ENCODE measurements around the gene FGF8.

DNA sequence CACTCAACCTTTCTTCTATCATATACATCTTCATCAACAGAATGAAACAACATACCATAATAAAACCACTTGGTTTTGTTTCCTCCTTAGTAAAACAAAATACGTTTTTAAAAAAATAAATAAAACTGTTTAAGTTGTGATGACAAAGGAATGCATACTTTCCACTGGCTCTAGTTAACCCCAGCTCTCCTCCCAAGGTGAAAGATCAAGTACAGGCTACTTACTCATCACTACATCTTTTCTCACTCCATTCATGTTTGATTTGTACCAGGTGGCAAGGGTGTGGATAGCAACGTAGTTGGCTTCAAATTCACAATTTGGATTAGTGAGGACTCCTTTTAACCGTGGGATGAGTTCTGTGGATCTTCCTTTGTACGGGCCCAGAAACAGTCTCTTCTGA is 27.6 kb upstream of the FGF8 start:
- TF ChIP-seq POLR2A (IDR thresholded peaks at IDR 0.05) = no peak
- TF ChIP-seq, protein P1, sequence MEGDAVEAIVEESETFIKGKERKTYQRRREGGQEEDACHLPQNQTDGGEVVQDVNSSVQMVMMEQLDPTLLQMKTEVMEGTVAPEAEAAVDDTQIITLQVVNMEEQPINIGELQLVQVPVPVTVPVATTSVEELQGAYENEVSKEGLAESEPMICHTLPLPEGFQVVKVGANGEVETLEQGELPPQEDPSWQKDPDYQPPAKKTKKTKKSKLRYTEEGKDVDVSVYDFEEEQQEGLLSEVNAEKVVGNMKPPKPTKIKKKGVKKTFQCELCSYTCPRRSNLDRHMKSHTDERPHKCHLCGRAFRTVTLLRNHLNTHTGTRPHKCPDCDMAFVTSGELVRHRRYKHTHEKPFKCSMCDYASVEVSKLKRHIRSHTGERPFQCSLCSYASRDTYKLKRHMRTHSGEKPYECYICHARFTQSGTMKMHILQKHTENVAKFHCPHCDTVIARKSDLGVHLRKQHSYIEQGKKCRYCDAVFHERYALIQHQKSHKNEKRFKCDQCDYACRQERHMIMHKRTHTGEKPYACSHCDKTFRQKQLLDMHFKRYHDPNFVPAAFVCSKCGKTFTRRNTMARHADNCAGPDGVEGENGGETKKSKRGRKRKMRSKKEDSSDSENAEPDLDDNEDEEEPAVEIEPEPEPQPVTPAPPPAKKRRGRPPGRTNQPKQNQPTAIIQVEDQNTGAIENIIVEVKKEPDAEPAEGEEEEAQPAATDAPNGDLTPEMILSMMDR (IDR thresholded peaks at IDR 0.05) = no peak
